DMS153 treated with DMSO at 0.1 percent for 48 hours (cell line): ENCODE measurements around the gene ACSBG1.

ENCODE experiments used
- DNase-seq: peaks from one replicate; lab custom pipeline; 2025; ENCODE audit not compliant: unreplicated experiment; lab: John Stamatoyannopoulos, UW

ACSBG1 gene

DNA sequence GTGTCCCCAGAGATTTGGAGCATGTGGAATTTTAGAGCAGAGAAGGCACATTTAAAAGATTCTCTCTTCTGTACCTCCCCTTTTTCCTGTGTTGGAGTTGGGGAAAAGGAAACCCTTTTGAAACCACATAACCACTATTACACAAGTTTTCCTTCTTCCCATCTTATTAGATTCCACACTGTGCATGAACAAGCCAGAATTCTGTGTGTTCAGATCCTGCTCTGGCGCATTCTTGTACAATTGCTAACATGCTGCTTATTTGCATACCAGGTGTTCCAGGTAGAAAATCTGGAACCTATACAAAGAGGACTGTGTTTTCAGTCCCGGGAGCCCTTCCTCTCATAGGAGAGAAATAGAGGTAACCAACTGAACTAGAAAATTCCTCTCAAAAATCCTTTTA is 100.6 kb downstream of the ACSBG1 start:
- DNase-seq = no peak

DNA sequence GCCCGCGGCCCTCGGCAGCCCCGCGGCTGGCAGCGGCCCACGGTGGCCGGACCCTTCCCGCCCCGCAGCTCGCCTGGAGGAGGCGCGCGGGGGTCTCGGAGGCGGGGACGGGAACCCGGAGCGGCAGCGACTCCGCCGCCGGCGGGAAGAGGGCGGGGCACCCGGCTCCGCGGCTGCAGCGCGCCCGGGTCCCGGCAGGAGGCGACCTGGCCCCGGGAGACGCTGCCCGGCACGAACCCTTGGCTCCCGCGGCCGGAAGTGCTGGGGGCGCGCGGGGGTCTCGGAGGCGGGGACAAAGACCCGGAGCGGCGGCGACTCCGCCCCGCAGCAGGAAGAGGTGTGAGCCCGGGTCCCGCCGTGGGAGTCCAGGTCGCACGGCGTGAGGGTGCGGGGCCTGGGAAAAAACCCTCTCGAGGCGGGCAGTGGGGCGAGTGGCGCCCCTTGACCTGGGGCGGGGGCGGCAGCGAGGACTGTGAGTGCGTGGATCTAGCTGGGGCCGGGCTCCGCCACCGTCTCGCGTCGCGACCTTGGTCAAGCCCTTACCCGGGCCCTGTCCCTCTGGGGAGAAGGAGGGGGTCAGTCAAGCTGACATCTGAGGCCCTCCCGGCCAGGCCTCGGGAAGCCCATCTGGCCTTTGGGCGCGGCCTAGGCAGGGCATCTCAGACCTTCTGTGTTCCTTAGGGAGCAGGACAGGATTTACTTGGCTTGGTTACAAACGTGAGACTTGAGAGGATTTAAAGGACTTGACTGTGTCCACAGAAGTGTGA is 102.9 kb downstream of the ACSBG1 start, which contains the start of gene CIB2:
Gene CIB2, minus strand, starts transcription at position 151 of the 767 bp plus-strand sequence. CDS start 230 bp downstream, outside the sequence.
- peak; percentile 1 for DNase-seq

DNA sequence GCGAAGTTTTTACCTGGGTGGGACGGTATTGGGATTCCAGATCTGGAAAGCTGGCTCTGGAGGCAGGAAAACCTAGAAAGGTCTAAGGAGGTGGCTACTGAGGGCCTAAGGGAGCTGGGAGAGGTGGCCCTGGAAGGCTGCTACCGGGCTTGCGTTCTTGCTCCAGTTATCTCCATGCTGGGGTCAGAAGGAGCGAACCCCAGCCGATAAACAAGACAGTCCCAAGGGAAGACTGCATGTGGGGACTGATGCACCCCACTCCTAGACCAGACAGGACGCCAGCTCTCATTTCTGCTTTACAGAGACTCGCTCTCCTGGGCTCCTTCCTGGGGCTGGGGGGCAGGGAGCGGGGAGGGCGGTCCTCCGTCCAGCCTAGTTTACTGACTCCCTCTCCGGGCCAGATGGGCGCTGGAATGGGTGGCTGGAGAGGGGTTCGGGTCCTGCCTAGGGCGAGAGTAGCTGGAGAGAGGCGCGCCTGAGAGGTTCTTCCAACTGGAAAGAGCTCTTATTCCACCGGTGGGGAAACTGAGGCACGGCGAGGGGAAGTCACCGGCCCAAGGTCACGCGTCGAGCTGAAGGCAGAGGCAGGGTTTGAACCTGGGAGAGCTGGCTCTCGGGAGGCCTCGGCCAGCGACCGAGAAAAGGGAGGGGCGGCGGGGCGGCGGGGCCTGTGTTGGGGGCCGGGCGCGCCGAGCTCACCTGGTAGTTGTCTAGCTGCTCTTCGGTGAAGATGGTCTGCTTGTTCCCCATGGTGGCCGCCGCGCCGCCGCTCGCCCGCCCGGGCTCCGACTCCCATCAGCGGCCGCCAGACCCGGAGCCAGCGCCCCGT is 103.7 kb downstream of the ACSBG1 start:
- DNase-seq = no peak

DNA sequence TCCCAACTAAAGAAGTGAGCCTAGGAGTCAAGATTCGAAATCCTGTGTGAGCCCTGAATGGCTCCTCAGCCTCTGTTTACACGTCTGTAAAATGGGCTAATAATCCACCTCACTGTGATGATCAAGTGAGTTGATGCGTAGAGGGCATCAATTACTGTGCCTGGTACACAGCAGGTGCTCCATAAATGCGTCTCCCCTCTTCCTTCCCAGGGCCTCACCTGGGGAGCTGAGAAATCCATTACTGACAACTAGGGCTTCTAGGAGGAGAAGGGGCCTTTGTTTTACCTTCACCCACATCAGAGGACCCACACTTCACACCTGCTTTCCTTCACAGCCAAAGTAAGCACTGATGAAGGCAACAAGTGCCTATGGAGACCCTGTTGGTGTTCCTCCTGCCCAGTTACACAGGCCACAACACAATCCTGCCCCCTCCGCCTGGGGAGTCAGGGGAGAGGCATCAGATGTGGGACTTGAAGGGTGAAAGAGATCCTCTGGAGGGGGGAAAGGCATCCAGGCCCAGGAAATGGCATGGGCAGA is 104.5 kb downstream of the ACSBG1 start:
- no peak for DNase-seq

DNA sequence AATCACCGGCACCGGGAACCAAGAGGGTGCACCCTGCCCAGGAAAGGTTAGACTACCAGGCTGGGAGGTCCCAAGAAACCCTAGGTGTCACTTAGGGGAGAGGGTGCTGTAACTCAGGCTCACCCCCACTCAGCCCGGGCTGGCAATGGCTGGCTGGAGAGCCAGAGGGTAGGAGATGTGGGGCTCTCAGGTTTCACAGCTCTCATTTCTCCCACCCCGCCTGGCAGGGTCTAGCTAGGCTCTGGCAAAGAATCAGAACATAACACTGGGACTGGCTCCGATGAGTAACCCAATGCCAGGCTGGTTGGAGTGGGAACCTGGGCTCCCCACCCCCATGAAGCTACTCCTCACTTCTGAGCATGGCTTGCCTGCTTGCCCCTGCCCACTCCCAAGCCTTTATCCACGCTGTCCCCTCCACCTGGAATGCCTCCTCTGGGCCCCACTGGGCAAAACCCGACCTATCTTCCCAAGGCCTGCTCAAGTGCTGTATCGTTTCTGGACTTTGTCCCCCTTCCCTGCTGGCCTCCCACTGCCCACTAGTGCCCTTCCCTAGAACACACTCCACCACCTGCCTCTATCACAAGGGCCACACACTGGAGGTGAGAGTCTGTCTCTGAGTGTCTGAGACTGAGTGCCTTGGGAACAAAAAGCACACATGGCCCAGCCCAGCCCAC is 105.2 kb downstream of the ACSBG1 start:
- no peak for DNase-seq

DNA sequence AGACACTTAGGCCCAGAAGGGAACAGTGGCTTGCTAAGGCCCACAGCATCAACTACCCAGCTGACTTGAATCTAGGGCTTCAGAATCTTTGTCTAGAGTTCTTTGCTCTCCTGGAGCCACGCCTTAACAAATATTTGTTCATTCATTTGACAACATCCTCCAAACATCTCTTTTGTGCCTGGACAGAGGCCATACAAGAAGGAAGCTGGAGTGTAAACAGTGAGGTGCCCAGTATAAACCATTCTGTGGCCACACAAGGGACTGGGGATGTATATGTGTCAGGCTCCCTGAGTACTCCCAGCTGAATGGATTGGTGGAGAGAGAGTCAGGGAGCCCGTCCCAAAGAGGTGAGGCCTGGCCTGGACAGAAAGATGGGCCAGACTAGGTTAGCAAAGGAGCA is 106.5 kb downstream of the ACSBG1 start:
- DNase-seq = peak; percentile 2

DNA sequence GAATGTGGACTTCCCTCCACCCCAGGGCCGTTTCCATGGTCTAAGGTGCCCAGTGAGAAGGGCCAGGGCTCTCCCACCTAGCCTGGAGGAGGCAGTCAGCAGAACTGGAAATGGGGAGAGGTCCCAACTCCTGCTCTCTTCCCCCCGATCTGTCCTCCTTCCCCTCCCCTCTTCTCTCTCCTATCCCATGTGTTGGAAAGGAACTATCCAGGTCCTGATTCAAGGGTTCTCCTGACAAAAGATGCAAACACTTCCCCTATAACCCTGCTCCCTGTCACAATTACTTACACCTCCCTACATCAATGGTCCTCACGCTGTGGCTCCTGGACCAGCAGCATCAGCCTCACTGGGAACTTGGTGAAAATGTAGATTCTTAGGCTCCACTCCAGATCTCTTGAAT is 109.1 kb downstream of the ACSBG1 start:
- DNase-seq = no peak

DNA sequence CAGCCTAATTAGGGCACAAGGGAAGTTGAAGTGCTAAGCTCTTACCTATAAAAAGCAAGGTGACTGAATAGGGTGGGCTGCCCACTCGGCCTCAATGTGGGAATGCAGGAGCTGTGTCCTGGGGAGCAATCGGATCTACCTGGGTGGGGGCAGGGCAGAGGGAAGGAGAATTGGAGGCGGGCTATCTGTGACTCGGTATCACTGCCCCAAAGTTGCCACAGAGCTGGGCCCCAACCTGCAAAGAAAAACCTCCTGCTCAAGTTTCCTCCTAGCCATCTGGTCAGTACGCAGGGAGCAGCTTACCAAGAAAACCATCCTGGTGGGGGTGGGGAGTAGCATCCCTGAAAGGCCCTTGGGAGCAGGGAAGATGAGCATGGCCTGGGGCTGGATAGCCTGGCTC is 113.8 kb downstream of the ACSBG1 start:
- no peak for DNase-seq
